ENCODE data around the gene SLC22A13.

SLC22A13 gene

GRCh38 chr3:38260474-38260873 lies 5.1 kb upstream of the SLC22A13 start:
- DNase-seq (ENCODE audit: low read depth): no peak
- TF ChIP-seq, protein P1, sequence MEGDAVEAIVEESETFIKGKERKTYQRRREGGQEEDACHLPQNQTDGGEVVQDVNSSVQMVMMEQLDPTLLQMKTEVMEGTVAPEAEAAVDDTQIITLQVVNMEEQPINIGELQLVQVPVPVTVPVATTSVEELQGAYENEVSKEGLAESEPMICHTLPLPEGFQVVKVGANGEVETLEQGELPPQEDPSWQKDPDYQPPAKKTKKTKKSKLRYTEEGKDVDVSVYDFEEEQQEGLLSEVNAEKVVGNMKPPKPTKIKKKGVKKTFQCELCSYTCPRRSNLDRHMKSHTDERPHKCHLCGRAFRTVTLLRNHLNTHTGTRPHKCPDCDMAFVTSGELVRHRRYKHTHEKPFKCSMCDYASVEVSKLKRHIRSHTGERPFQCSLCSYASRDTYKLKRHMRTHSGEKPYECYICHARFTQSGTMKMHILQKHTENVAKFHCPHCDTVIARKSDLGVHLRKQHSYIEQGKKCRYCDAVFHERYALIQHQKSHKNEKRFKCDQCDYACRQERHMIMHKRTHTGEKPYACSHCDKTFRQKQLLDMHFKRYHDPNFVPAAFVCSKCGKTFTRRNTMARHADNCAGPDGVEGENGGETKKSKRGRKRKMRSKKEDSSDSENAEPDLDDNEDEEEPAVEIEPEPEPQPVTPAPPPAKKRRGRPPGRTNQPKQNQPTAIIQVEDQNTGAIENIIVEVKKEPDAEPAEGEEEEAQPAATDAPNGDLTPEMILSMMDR (IDR thresholded peaks at IDR 0.05; ENCODE audit: insufficient read depth, low read depth, low read length, missing control alignments): no peak

GRCh38 chr3:38264353-38264771 lies 1.2 kb upstream of the SLC22A13 start:
- H3K4me3 ChIP-seq (ENCODE audit: low read length): no peak overlapping the region
- TF ChIP-seq, protein P1 (IDR thresholded peaks at IDR 0.05; ENCODE audit: insufficient read depth, low read depth, low read length, missing control alignments): no peak

More at GRCh38 chr3:38260474-38260873, 5.1 kb upstream of the SLC22A13 start:
- no peak overlapping the region for H3K4me3 ChIP-seq (ENCODE audit: low read length)

DNA sequence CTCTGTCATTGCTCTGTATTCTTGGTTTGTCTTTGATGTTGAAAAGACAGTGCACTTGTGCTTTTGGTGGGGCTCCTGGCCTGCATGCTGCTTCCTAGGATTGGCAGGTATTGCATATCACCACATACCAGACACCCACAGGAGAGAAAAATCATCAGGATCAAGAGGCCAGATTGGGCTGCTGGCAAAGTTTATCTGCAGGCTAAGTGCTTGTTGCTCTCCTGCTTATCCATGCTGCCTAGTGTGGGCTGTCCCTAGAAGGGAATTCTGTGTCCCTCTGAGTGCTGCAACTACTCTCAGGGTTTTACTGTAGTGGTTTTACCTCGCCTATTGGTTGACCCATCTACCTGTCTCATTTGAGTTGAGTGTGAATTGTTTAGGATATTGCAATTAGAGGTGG lies 833 bp upstream of the SLC22A13 start:
- no peak for DNase-seq (ENCODE audit: low read depth)
- no peak overlapping the region for H3K4me3 ChIP-seq (ENCODE audit: low read length)
- TF ChIP-seq, protein P1 (IDR thresholded peaks at IDR 0.05; ENCODE audit: insufficient read depth, low read depth, low read length, missing control alignments): no peak

More at GRCh38 chr3:38264353-38264771, 1.2 kb upstream of the SLC22A13 start:
- DNase-seq (ENCODE audit: low read depth): no peak

- no peak for DNase-seq (ENCODE audit: low read depth)
- H3K4me3 ChIP-seq (ENCODE audit: low read length): no peak overlapping the region
- TF ChIP-seq, protein P1 (IDR thresholded peaks at IDR 0.05; ENCODE audit: insufficient read depth, low read depth, low read length, missing control alignments): no peak
Measured at GRCh38 chr3:38266810-38267209, 1.2 kb downstream of the SLC22A13 start.

DNA sequence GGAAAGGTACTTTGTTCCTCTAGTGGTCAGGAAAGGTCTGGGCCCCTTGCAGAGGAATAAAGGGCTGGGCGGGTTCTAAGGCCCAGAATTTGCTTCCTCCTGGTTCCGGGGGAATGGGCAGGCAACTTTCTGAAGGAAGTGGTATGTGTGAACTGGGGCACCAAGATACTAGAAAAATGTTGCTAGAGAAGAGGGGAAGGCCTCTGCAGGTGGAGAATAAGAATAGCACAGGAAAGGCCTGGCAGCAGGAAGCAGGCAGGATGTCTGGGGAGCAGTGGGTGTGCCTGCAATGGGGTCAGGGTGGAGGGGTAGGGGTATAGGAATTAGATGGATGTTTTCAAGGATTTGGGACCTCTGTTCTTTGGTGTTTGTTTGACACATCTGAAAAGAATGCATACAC lies 2.0 kb downstream of the SLC22A13 start:
- no peak for DNase-seq (ENCODE audit: low read depth)
- H3K4me3 ChIP-seq (ENCODE audit: low read length): no peak overlapping the region
- TF ChIP-seq, protein P1 (IDR thresholded peaks at IDR 0.05; ENCODE audit: insufficient read depth, low read depth, low read length, missing control alignments): no peak

DNA sequence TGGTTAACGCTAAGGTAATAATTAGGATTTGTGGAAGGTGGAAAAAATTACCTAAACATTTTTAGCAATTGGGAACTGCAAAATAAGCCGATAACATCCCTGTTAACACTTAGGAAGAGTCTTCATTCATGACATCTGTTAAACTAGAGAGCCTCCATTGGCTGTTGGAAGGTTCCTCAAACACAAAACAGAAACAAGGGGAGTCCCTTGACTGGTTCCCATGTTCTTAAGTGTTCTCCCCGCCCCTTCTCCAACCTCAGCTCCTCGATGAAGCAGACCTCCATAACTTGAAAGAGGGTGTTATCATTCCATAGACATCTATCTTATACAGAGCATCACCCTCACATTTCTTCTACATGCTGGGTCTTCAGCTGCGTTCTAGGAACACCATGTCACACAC lies 2.5 kb downstream of the SLC22A13 start:
- TF ChIP-seq, protein P1 (IDR thresholded peaks at IDR 0.05; ENCODE audit: insufficient read depth, low read depth, low read length, missing control alignments): no peak
- H3K4me3 ChIP-seq (ENCODE audit: low read length): no peak overlapping the region
- no peak for DNase-seq (ENCODE audit: low read depth)

GRCh38 chr3:38268522-38268921 lies 2.9 kb downstream of the SLC22A13 start:
- DNase-seq (ENCODE audit: low read depth): no peak
- TF ChIP-seq, protein P1 (IDR thresholded peaks at IDR 0.05; ENCODE audit: insufficient read depth, low read depth, low read length, missing control alignments): no peak
- H3K4me3 ChIP-seq (ENCODE audit: low read length): no peak overlapping the region
